ENCODE measurements around the gene PRPF6.

PRPF6 gene

DNA sequence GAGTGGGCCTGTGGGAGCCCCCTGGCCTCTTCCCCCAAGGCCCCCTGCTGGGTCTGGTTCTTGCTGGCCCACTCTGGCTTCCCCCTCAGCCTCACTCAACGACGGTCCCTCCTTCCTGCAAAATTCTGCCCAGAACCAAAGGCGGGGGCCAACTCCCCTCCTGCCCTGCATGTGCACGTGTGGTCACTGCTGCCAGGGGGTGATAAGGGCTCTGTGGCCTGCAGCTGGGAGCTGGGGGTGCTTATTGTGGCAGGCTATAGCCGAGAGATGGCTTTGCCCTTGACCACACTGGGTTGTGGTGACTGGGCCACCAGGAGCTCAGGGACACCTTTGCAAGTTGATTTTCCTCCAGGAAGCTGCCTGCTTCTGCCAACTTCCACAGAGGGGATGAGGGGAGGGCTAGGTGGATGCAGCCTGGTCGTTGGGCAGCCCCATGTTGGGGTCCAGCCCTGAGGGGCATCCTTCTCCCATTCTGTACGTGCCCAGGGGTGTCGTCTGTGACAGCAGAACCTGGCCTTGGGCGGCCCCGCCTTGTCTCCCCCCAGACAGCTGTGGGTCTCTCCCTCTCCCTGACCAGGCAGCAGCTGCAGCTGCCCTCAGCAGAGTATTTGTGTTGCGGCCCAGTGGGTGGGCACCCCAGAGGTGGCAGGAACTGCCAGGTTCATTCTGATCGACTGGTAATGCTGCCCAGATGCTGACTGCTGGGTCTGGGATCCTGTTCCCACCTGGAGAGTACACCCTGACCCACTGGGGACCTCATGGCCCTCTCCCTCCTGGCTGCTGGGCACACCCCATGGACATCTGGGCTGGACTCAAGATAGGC is 87.7 kb downstream of the PRPF6 start:
- DNase-seq, result no peak

DNA sequence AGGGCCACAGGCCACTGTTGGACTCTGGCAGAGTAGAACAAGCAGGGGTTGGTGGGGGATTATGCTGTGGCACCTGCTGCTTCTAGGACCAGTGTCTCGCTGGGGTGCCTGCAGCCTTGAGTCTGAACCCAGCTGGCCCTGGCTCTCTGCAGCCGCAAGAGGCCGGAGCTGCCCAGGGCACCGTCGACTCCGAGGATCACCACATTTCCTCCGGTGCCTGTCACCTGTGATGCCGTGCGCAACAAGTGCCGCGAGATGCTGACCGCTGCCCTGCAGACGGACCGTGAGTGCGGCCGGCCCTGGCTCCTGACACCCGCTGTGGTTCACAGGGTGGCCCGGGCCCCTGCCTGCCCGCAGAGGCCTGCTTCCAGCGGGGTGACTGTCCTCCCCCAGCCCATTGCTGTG is 88.3 kb downstream of the PRPF6 start:
- DNase-seq, result no peak

DNA sequence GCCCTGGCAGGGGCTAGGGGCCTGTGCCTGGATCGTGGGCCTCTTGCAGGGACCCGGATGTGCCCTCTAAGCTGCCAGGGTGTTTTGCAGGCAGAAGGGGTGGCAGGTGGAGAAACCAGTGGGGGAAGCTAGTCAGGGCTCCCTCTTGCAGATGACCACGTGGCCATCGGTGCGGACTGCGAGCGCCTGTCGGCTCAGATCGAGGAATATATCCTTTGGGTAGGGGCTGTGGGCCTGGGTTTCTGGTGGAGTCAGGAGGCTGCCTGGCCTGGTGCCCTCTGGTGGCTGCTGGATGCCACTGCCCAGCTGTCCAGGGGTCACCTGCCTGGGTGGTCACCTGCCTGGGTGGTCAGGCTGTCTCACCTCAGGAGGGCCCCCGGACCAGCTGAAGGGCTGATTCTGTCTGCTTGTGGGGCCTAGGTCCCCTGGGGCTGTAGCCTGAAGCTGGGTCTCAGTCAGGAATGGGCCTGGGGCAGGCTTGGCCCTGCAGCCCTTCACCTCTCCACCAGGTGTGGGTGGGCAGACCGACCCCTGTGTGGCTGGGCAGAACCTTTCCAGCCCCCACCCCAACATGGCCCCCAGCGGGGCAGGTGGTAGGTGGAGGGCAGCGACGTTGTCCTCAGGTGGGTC is 88.8 kb downstream of the PRPF6 start:
- no peak for DNase-seq

GRCh38 chr20:64070244-64070993 is 89.5 kb downstream of the PRPF6 start:
- no peak for DNase-seq

- DNase-seq, result no peak
Measured at GRCh38 chr20:64071341-64072332, 90.7 kb downstream of the PRPF6 start.

GRCh38 chr20:64072498-64073063 is 91.6 kb downstream of the PRPF6 start:
- no peak for DNase-seq

DNA sequence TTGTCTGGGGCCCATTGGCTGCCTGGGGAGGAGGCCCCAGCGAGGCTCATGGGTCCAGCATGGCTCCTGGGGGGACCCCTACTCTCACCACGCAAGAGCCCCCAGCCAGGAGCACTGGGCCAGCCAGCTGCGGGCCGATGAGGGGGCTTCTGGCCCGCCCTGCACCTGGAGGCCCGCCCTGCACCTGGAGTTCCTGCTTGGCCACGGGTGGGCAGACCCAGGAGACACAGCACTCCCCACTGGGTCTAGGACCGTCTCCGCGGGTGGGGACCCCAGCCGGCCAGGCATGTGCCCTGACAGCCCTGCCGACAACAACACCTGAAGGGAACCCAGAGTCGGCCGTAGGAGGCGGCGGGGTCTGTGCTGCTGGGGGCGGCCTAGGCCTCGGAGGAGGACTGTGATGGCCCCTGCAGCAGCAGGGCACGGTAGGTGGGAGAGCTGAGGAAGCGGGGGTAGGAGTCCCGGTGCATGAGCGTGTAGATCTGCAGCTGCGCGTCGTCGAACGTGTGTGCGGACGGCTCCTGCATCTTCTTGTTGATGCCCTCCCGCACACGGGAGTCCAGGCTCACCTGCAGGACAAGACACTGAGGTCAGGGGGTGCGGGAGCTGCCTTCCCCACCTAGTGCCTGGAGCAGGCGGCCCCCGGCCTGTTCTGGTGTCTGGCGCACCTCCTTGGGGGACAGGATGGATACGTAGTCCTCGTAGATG is 92.7 kb downstream of the PRPF6 start:
- DNase-seq, result no peak

GRCh38 chr20:64074184-64074789 is 93.4 kb downstream of the PRPF6 start:
- DNase-seq, result no peak

GRCh38 chr20:64074963-64075362 is 94.0 kb downstream of the PRPF6 start:
- DNase-seq, result no peak

GRCh38 chr20:64075556-64075955 is 94.6 kb downstream of the PRPF6 start:
- no peak for DNase-seq

DNA sequence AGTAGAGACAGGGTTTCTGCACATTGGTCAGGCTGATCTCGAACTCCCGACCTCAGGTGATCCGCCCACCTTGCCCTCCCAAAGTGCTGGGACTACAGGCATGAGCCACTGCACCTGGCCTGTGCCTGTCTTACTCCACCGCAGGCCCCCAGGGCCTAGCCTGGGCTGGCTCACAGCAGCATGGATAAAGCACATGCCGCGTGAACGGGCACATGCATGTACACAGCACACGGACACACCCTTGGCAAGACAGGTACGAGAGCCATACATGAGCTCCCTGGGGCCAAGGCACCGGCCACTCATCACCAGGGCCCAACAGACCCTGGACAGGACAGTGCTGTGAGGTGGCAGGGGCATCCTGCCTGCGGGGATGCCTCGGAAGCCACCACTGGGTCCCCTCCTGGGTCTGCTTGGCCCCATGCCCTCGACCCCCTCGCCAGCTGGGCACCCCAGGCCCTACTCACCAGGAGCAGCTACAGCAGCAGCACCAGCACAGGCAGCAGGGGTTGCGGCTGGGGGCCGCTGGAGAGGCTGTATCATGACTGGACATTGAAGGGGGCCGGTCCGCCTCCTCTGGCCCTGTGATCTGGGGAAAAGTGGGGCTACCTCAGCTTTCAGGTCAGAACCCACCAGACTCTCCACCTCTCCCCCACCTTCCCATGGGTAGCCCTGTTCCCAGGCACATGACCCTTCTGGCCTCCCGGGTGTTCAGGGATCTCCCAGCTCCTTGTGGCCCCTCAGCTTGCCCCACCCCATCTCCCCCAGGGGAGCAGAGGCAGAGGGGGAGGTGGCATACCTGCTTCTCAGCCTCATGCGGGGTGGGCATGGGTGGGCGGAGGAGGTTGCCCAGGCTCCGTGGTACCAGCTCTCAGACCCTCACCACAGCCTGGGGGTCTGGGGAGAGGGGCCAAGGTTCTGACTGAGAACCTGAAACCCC is 95.4 kb downstream of the PRPF6 start:
- no peak for DNase-seq

DNA sequence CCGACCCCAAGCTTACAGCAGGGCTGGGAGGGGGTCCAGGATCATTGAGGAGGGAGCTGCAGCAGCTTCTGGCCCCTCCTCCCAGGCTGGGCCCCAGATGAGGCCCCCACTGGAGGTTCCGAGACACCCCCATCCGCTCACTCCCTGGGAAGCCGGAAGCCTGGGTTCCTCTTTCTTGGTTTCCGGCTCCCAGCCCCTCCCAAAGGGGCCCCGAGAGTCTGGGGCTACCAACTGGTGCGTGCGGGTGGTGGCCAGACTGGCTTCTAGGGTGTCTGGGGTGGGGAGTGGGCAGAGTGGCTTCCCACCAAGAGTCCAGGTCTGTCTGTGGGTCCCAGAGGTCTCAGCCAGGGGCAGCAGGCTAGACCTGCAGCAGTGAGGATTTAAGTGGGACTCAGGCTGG is 96.2 kb downstream of the PRPF6 start:
- no peak for DNase-seq

DNA sequence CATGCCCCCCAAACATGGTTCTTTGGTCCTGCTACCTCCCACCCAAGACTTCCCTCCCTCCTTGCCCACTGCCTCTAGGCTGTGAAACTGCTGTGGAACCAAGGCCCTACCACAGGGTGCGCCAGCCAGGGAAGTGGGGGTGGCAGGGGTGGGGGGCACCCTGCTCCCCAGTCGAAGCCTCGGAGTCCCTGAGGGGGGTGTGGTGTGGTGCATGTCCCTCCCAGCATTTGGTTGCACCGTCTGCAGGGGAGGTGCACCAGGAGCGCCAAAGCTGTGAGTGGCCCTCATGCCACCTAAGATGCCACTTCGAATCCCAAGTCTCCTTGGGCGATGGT is 96.6 kb downstream of the PRPF6 start:
- no peak for DNase-seq

GRCh38 chr20:64077876-64078551 is 97.1 kb downstream of the PRPF6 start:
- no peak for DNase-seq

DNA sequence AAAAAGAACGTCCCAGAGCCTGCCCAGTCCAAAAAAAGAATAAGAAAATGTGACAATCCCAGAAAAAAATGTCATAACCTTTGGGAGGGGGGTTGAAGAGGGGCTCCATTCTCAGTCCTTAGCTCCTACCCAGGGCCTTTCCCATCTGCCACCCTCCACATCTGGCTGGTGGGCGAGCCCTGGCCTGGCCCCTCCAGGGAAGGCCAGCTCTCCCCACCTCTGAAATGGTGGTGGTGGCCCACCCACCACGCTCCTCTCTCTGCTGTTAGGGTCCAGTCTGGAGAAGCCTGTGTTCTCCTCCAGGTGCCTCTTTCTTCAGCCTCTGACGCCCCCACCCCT is 98.0 kb downstream of the PRPF6 start:
- no peak for DNase-seq

GRCh38 chr20:64079273-64080012 is 98.5 kb downstream of the PRPF6 start, which contains the start of gene RGS19:
TSS of gene RGS19 (minus strand) at chr20:64079518. CDS start at chr20:64076886, 2,632 bp downstream.
- peak; percentile 59 for DNase-seq

- DNase-seq, result no peak
Measured at GRCh38 chr20:64080013-64080812, 99.3 kb downstream of the PRPF6 start, which contains the start of gene OPRL1. TSS of gene OPRL1 (plus strand) at chr20:64080082. CDS start at chr20:64092721, 12,639 bp downstream.
